Measurements from ENCODE around the gene CPNE1. TPM values are rescaled to one million over a fixed set of nuclear protein-coding genes. Genes with fewer than 3 reads are reported as not detected.
A peak's percentile ranks its signal among the peaks of the same experiment; 100 is the strongest.

Gene CPNE1
- total and polyA plus RNA-seq, 2 of the 8 experiments (the other 6 are each of a cell fraction or from before 2014, with no cell fraction given), result 294 to 346 TPM

GRCh38 chr20:35663516-35664465 is 909 bp downstream of the CPNE1 start (continued):
- TF ChIP-seq MAX (IDR thresholded peaks at IDR 0.05) (peak; percentile 48; the same call in 1 of the 2 replicates), SIN3A (conservative IDR thresholded peaks at IDR 0.05 in 1 of 2, IDR thresholded peaks at IDR 0.05 in 1 of 2; ENCODE audit: low read depth in 1 of 2, low read length in 2 of 2) (peak in 1 of 2 experiments; percentile 76; a peak in 2 of 4 replicates), JUND (IDR thresholded peaks at IDR 0.05; ENCODE audit: low read length) (no peak), FOSL1 (IDR thresholded peaks at IDR 0.05; ENCODE audit: insufficient read depth, low read depth, low read length) (no peak)
